Stimulated activated CD8-positive, alpha-beta memory T cell treated with anti-CD3 and anti-CD28 coated beads, Interleukin-7, amount 100 ng/mL, for 24 hours (primary cell): ENCODE measurements around the gene CACNA2D3.
"Not testable (repeated sequence)": the region's sequence is repeated elsewhere in the genome, so short reads cannot be mapped to it uniquely, and the experiment has no call there.

Experiments
- DNase-seq: peaks from one replicate; pipeline ENCODE4 v3.0.0-alpha.2; 2020; ENCODE audit warnings: low read depth

CACNA2D3 gene

GRCh38 chr3:54631516-54632325, 509.4 kb downstream of the CACNA2D3 start:
- DNase-seq, result no peak

GRCh38 chr3:54632326-54632665, 509.9 kb downstream of the CACNA2D3 start:
- DNase-seq, result no peak

GRCh38 chr3:54632834-54633233, 510.5 kb downstream of the CACNA2D3 start:
- no peak for DNase-seq

- no peak for DNase-seq
These were observed 511.2 kb downstream of the CACNA2D3 start for GRCh38 chr3:54633444-54634121.

GRCh38 chr3:54634122-54634469, 511.7 kb downstream of the CACNA2D3 start:
- no peak for DNase-seq

GRCh38 chr3:54639790-54640372, 517.5 kb downstream of the CACNA2D3 start:
- not testable (repeated sequence) for DNase-seq

GRCh38 chr3:54641226-54642014, 519.1 kb downstream of the CACNA2D3 start:
- no peak for DNase-seq

- no peak for DNase-seq
These were observed 519.8 kb downstream of the CACNA2D3 start for GRCh38 chr3:54642147-54642546.

GRCh38 chr3:54647721-54648120, 525.4 kb downstream of the CACNA2D3 start:
- no peak for DNase-seq

GRCh38 chr3:54649551-54649950, 527.2 kb downstream of the CACNA2D3 start:
- DNase-seq, result no peak

- no peak for DNase-seq
These were observed 531.3 kb downstream of the CACNA2D3 start for GRCh38 chr3:54653456-54654195.

- DNase-seq, result no peak
These were observed 532.4 kb downstream of the CACNA2D3 start for GRCh38 chr3:54654776-54655175.

GRCh38 chr3:54659347-54659746, 537.0 kb downstream of the CACNA2D3 start:
- DNase-seq, result no peak

GRCh38 chr3:54660714-54661132, 538.4 kb downstream of the CACNA2D3 start:
- no peak for DNase-seq

GRCh38 chr3:54661151-54661550, 538.8 kb downstream of the CACNA2D3 start:
- no peak for DNase-seq

GRCh38 chr3:54663501-54664011, 541.2 kb downstream of the CACNA2D3 start:
- DNase-seq, result no peak

- DNase-seq, result no peak
These were observed 542.8 kb downstream of the CACNA2D3 start for GRCh38 chr3:54665016-54665600.

- no peak for DNase-seq
These were observed 545.9 kb downstream of the CACNA2D3 start for GRCh38 chr3:54668236-54668635.

- DNase-seq, result no peak
These were observed 548.0 kb downstream of the CACNA2D3 start for GRCh38 chr3:54670201-54671000.

- no peak for DNase-seq
These were observed 549.2 kb downstream of the CACNA2D3 start for GRCh38 chr3:54671511-54671910.
